ENCODE results near the gene CHMP4A. TPM values are rescaled to one million over a fixed set of nuclear protein-coding genes. Genes with fewer than 3 reads are reported as not detected.

CHMP4A gene
- total and polyA plus RNA-seq, 2 of the 13 experiments (the other 11 are each of a cell fraction or from before 2014, with no cell fraction given) = 83.6 to 113 TPM

GRCh38 chr14:24212924-24213865 is at the start of gene CHMP4A (continued):
- TF ChIP-seq ZHX1 (CRISPR knock-in tag; IDR thresholded peaks at IDR 0.05; ENCODE audit: low read depth) = peak; percentile 97
- no peak for TF ChIP-seq PCBP2 (optimal IDR thresholded peaks at IDR 0.05; ENCODE audit: low read depth, low read length, poor library complexity, severe bottlenecking)
- peak; percentile 94 for TF ChIP-seq ETV5 (CRISPR knock-in tag; IDR thresholded peaks at IDR 0.05; ENCODE audit: borderline replicate concordance)
- peak; percentile 99 for TF ChIP-seq ZNF839 (CRISPR knock-in tag; IDR thresholded peaks at IDR 0.05; ENCODE audit: borderline replicate concordance)
- peak; percentile 95 for TF ChIP-seq LCORL (IDR thresholded peaks at IDR 0.05)
- peak; percentile 87 for TF ChIP-seq LCORL (CRISPR knock-in tag; IDR thresholded peaks at IDR 0.05)
- no peak for TF ChIP-seq PLRG1 (conservative IDR thresholded peaks at IDR 0.05)
- TF ChIP-seq ZNF33B (CRISPR knock-in tag; IDR thresholded peaks at IDR 0.05) = peak; percentile 39
- peak; percentile 92 for TF ChIP-seq SP4 (CRISPR knock-in tag; IDR thresholded peaks at IDR 0.05)
- TF ChIP-seq LRRFIP1 (CRISPR knock-in tag; conservative IDR thresholded peaks at IDR 0.05) = peak; percentile 82; the same call in 1 of the 2 replicates
- peak; percentile 96 for TF ChIP-seq SRSF1 (optimal IDR thresholded peaks at IDR 0.05; ENCODE audit: low read depth, low read length)
- TF ChIP-seq ZFP91 (CRISPR knock-in tag; IDR thresholded peaks at IDR 0.05; ENCODE audit: borderline replicate concordance) = peak; percentile 100
- TF ChIP-seq SMARCC2 (IDR thresholded peaks at IDR 0.05) = no peak
- no peak for TF ChIP-seq RARG (CRISPR knock-in tag; IDR thresholded peaks at IDR 0.05; ENCODE audit: low read depth)
- 0 out of 2 replicates have a peak, but pooled peaks have one; percentile 86 for TF ChIP-seq NCOA5 (CRISPR knock-in tag; IDR thresholded peaks at IDR 0.05)
- TF ChIP-seq SNAPC4 (CRISPR knock-in tag; IDR thresholded peaks at IDR 0.05) = peak; percentile 97
- peak; percentile 30; the same call in 1 of the 2 replicates for TF ChIP-seq ZMYM3 (CRISPR knock-in tag; IDR thresholded peaks at IDR 0.05)

All from HepG2 (cell line).